HEK293 (cell line): ENCODE measurements around the gene FUOM.

ENCODE experiments used
- AEBP2 ChIP-seq: fragments of 450-650 bp; formaldehyde crosslinking; IDR thresholded peaks from 2 replicates; pipeline ENCODE4 v1.5.1; 2016; ENCODE audit warnings: missing biosample characterization, missing genetic modification characterization, borderline replicate concordance
- GLI2 ChIP-seq: fragments of 450-650 bp; formaldehyde crosslinking; IDR thresholded peaks from 2 replicates; pipeline ENCODE4; 2017; ENCODE audit warnings: missing biosample characterization, missing genetic modification characterization, low read depth, borderline replicate concordance
- HIC1 ChIP-seq: fragments of 450-650 bp; formaldehyde crosslinking; IDR thresholded peaks from 2 replicates; pipeline ENCODE4 v1.5.1; 2016; ENCODE audit warnings: missing biosample characterization, missing genetic modification characterization
- KLF10 ChIP-seq: fragments of 450-650 bp; IDR thresholded peaks from 2 replicates; pipeline ENCODE4 v1.5.1; 2018; ENCODE audit warnings: missing biosample characterization, mild to moderate bottlenecking, missing genetic modification characterization
- KLF16 ChIP-seq: fragments of 450-650 bp; formaldehyde crosslinking; IDR thresholded peaks from 2 replicates; pipeline ENCODE4 v1.5.1; 2017; ENCODE audit warnings: missing biosample characterization, missing genetic modification characterization
- PRDM1 ChIP-seq: fragments of 450-650 bp; formaldehyde crosslinking; IDR thresholded peaks from 2 replicates; pipeline ENCODE4; 2016; ENCODE audit warnings: missing biosample characterization, missing genetic modification characterization
- SALL2 ChIP-seq: fragments of 450-650 bp; formaldehyde crosslinking; IDR thresholded peaks from 2 replicates; pipeline ENCODE4 v1.5.0; 2017; ENCODE audit warnings: missing biosample characterization, mild to moderate bottlenecking, missing genetic modification characterization, borderline replicate concordance
- ZBTB11 ChIP-seq: fragments of 450-650 bp; formaldehyde crosslinking; conservative IDR thresholded peaks from 2 replicates; pipeline ENCODE4 v1.5.1; 2016; ENCODE audit warnings: low read depth, missing biosample characterization, missing genetic modification characterization
- ZEB2 ChIP-seq: fragments of 450-650 bp; formaldehyde crosslinking; IDR thresholded peaks from 2 replicates; pipeline ENCODE4 v1.5.1; 2016; ENCODE audit warnings: missing biosample characterization, missing genetic modification characterization
- ZNF114 ChIP-seq: fragments of 450-650 bp; formaldehyde crosslinking; IDR thresholded peaks from 2 replicates; pipeline ENCODE4 v1.5.0; 2017; ENCODE audit warnings: missing biosample characterization, missing genetic modification characterization
- ZNF121 ChIP-seq: fragments of 450-650 bp; formaldehyde crosslinking; IDR thresholded peaks from 2 replicates; pipeline ENCODE4 v1.5.1; 2016; ENCODE audit warnings: missing biosample characterization, missing genetic modification characterization
- ZNF155 ChIP-seq: fragments of 450-650 bp; formaldehyde crosslinking; IDR thresholded peaks from 2 replicates; pipeline ENCODE4 v1.5.1; 2016; ENCODE audit warnings: missing biosample characterization, missing genetic modification characterization
- ZNF175 ChIP-seq: fragments of 450-650 bp; formaldehyde crosslinking; IDR thresholded peaks from 2 replicates; pipeline ENCODE4 v1.5.1; 2016; ENCODE audit warnings: missing biosample characterization, missing genetic modification characterization
- ZNF335 ChIP-seq: fragments of 450-650 bp; formaldehyde crosslinking; conservative IDR thresholded peaks from 2 replicates; pipeline ENCODE4 v1.5.1; 2016; ENCODE audit warnings: missing biosample characterization, missing genetic modification characterization
- ZNF366 ChIP-seq: fragments of 450-650 bp; formaldehyde crosslinking; conservative IDR thresholded peaks from 2 replicates; pipeline ENCODE4 v1.5.1; 2016; ENCODE audit warnings: missing biosample characterization, missing genetic modification characterization
- ZNF416 ChIP-seq: fragments of 450-650 bp; formaldehyde crosslinking; IDR thresholded peaks from 2 replicates; pipeline ENCODE4 v1.5.1; 2016; ENCODE audit warnings: missing biosample characterization, missing genetic modification characterization
- ZNF433 ChIP-seq: fragments of 450-650 bp; formaldehyde crosslinking; IDR thresholded peaks from 2 replicates; pipeline ENCODE4 v1.5.1; 2016; ENCODE audit warnings: missing biosample characterization, missing genetic modification characterization, low read depth
- ZNF514 ChIP-seq: fragments of 450-650 bp; formaldehyde crosslinking; IDR thresholded peaks from 2 replicates; pipeline ENCODE4 v1.5.1; 2016; ENCODE audit warnings: missing biosample characterization, missing genetic modification characterization
- ZNF529 ChIP-seq: fragments of 450-650 bp; formaldehyde crosslinking; IDR thresholded peaks from 2 replicates; pipeline ENCODE4 v1.5.1; 2017; ENCODE audit warnings: missing genetic modification characterization, missing biosample characterization; ENCODE audit not compliant: insufficient replicate concordance
- ZNF544 ChIP-seq: fragments of 450-650 bp; formaldehyde crosslinking; IDR thresholded peaks from 2 replicates; pipeline ENCODE4 v1.5.0; 2017; ENCODE audit warnings: missing biosample characterization, missing genetic modification characterization
- ZNF555 ChIP-seq: fragments of 450-650 bp; formaldehyde crosslinking; conservative IDR thresholded peaks from 2 replicates; pipeline ENCODE4 v1.5.1; 2017; ENCODE audit warnings: missing biosample characterization, mild to moderate bottlenecking, missing genetic modification characterization, inconsistent platforms
- ZNF571 ChIP-seq: fragments of 450-650 bp; formaldehyde crosslinking; IDR thresholded peaks from 2 replicates; pipeline ENCODE4 v1.5.0; 2017; ENCODE audit warnings: missing biosample characterization, missing genetic modification characterization
- ZNF654 ChIP-seq: fragments of 450-650 bp; formaldehyde crosslinking; IDR thresholded peaks from 2 replicates; pipeline ENCODE4 v1.5.1; 2016; ENCODE audit warnings: low read depth, missing biosample characterization, missing genetic modification characterization
- ZNF670 ChIP-seq: fragments of 450-650 bp; formaldehyde crosslinking; IDR thresholded peaks from 2 replicates; pipeline ENCODE4 v1.5.1; 2016; ENCODE audit warnings: missing biosample characterization, missing genetic modification characterization, low read depth
- ZNF701 ChIP-seq: fragments of 450-650 bp; formaldehyde crosslinking; IDR thresholded peaks from 2 replicates; pipeline ENCODE4 v1.5.1; 2016; ENCODE audit warnings: missing biosample characterization, missing genetic modification characterization
- ZNF776 ChIP-seq: fragments of 450-650 bp; formaldehyde crosslinking; IDR thresholded peaks from 2 replicates; pipeline ENCODE4 v1.5.0; 2017; ENCODE audit warnings: missing biosample characterization, missing genetic modification characterization, borderline replicate concordance
- ZNF843 ChIP-seq: fragments of 450-650 bp; formaldehyde crosslinking; IDR thresholded peaks from 2 replicates; pipeline ENCODE4 v1.5.1; 2016; ENCODE audit warnings: missing biosample characterization, missing genetic modification characterization
- ZSCAN4 ChIP-seq: fragments of 450-650 bp; formaldehyde crosslinking; IDR thresholded peaks from 2 replicates; pipeline ENCODE4 v1.5.1; 2017; ENCODE audit warnings: missing biosample characterization, missing genetic modification characterization
- TF ChIP-seq, protein P1 (sequence below): fragments of 450-650 bp; formaldehyde crosslinking; IDR thresholded peaks from 2 replicates; pipeline ENCODE4 v1.5.0; 2017; ENCODE audit warnings: missing biosample characterization, missing genetic modification characterization, borderline replicate concordance

FUOM gene

GRCh38 chr10:133336577-133337369, 21.0 kb downstream of the FUOM start, which contains the start of gene CALY (continued):
- no peak for TF ChIP-seq ZNF416 (tag by site-specific recombination)
- no peak for TF ChIP-seq ZNF701 (tag by site-specific recombination)
- no peak for TF ChIP-seq ZNF843
- no peak for TF ChIP-seq ZNF529 (tag by site-specific recombination)
- TF ChIP-seq ZNF654 (tag by site-specific recombination) = no peak
- no peak; the same call in 1 of the 2 replicates for TF ChIP-seq ZNF544 (tag by site-specific recombination)
- TF ChIP-seq HIC1 = no peak
- no peak for TF ChIP-seq ZNF175
- no peak for TF ChIP-seq ZNF555 (tag by site-specific recombination)
- 0 out of 2 replicates have a peak, but pooled peaks have one; percentile 58 for TF ChIP-seq ZSCAN4 (tag by site-specific recombination)
- TF ChIP-seq KLF16 (tag by site-specific recombination) = no peak
- TF ChIP-seq ZNF335 (tag by site-specific recombination) = peak; percentile 18; the same call in 1 of the 2 replicates
- TF ChIP-seq PRDM1 (tag by site-specific recombination) = no peak
- peak; percentile 82; the same call in 1 of the 2 replicates for TF ChIP-seq ZNF514
- TF ChIP-seq ZNF433 (tag by site-specific recombination) = peak; percentile 19; the same call in 1 of the 2 replicates
- TF ChIP-seq ZNF776 = no peak
- TF ChIP-seq, protein P1, sequence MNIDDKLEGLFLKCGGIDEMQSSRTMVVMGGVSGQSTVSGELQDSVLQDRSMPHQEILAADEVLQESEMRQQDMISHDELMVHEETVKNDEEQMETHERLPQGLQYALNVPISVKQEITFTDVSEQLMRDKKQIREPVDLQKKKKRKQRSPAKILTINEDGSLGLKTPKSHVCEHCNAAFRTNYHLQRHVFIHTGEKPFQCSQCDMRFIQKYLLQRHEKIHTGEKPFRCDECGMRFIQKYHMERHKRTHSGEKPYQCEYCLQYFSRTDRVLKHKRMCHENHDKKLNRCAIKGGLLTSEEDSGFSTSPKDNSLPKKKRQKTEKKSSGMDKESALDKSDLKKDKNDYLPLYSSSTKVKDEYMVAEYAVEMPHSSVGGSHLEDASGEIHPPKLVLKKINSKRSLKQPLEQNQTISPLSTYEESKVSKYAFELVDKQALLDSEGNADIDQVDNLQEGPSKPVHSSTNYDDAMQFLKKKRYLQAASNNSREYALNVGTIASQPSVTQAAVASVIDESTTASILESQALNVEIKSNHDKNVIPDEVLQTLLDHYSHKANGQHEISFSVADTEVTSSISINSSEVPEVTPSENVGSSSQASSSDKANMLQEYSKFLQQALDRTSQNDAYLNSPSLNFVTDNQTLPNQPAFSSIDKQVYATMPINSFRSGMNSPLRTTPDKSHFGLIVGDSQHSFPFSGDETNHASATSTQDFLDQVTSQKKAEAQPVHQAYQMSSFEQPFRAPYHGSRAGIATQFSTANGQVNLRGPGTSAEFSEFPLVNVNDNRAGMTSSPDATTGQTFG (tag by site-specific recombination) = no peak; the same call in 1 of the 2 replicates
- peak; percentile 26; the same call in 1 of the 2 replicates for TF ChIP-seq ZBTB11 (tag by site-specific recombination)
- 0 out of 2 replicates have a peak, but pooled peaks have one; percentile 32 for TF ChIP-seq ZNF155
- no peak; the same call in 1 of the 2 replicates for TF ChIP-seq AEBP2 (tag by site-specific recombination)
- no peak for TF ChIP-seq ZNF121 (tag by site-specific recombination)
- TF ChIP-seq ZNF571 = no peak
- TF ChIP-seq GLI2 = no peak
- peak; percentile 56; the same call in 1 of the 2 replicates for TF ChIP-seq ZEB2 (tag by site-specific recombination)
- no peak for TF ChIP-seq KLF10 (tag by site-specific recombination)
- no peak for TF ChIP-seq ZNF114 (tag by site-specific recombination)
- TF ChIP-seq ZNF670 (tag by site-specific recombination) = peak; percentile 83; the same call in 1 of the 2 replicates
- TF ChIP-seq SALL2 (tag by site-specific recombination) = no peak
- TF ChIP-seq ZNF366 = no peak
